ENCODE measurements around the gene NPR2. TPM values are rescaled to one million over a fixed set of nuclear protein-coding genes. Genes with fewer than 3 reads are reported as not detected.
A peak's percentile ranks its signal among the peaks of the same experiment; 100 is the strongest.

Gene NPR2
- polyA plus RNA-seq, 3 donors: 0.48 TPM; not detected in 2

- Histone ChIP-seq H3K27me3 (ENCODE audit: control insufficient read depth in 2 of 2, insufficient read depth in 2 of 2, low read length in 2 of 2) (no peaks in the 10 kb centered on the region), H3K4me2 (replicated peaks; ENCODE audit: extremely low read depth, low read length, poor library complexity, severe bottlenecking) (no peak overlapping the region), H4K20me1 (ENCODE audit: insufficient read depth, low read length) (no peaks in the 10 kb centered on the region), H3K4me1 (ENCODE audit: control insufficient read depth in 1 of 2, insufficient read depth in 2 of 2, low read length in 2 of 2) (peaks cover 66 to 68% of the 10 kb centered on the region in 2 donors), H2AFZ (ENCODE audit: insufficient read depth, low read depth, low read length, poor library complexity, severe bottlenecking) (no peak overlapping the region), H3K36me3 (replicated peaks in 1 of 2; ENCODE audit: control insufficient read depth in 1 of 2, insufficient read depth in 2 of 2, low read length in 2 of 2) (no peaks in the 10 kb centered on the region), H3K9me3 (replicated peaks in 1 of 2; ENCODE audit: control insufficient read depth in 1 of 2, insufficient read depth in 1 of 2, low read length in 2 of 2) (no peaks in the 10 kb centered on the region), H3K4me3 (replicated peaks in 1 of 3; ENCODE audit: low read depth in 2 of 3, low read length in 3 of 3) (no peak overlapping the region), H3K9ac (ENCODE audit: insufficient read depth, low read length, poor library complexity, severe bottlenecking) (no peak overlapping the region), H3K79me2 (ENCODE audit: insufficient read depth, low read length) (no peaks in the 10 kb centered on the region), H3K27ac (ENCODE audit: low read depth in 1 of 2, low read length in 2 of 2) (no peak overlapping the region)
- no peak for TF ChIP-seq CTCF (IDR thresholded peaks at IDR 0.05)
- 57% methylated on average over 4 of the region's 5 CpGs for WGBS (ENCODE audit: insufficient coverage)
- H3K9me3 Mint-ChIP-seq: peaks cover 7 to 10% (median 8%) of the 10 kb centered on the region in 7 donors
- H3K27ac Mint-ChIP-seq: peak overlapping the region in 3 of 7 donors; percentile 21 to 76 (median 40)
- H3K27me3 Mint-ChIP-seq (ENCODE audit: low read depth in 3 of 3): peaks cover 16 to 29% (median 26%) of the 10 kb centered on the region in 3 donors
- peak overlapping the region in 1 of 2 donors; percentile 69 for H3K4me3 Mint-ChIP-seq
- peaks cover 79% of the 10 kb centered on the region for H3K4me1 Mint-ChIP-seq
- H3K36me3 Mint-ChIP-seq: peaks cover 36 to 45% of the 10 kb centered on the region in 2 donors
- intact Hi-C loops (cut with micrococcal nuclease): no loop called here
- peak in 1 of 3 donors; percentile 61 for DNase-seq
Measured at GRCh38 chr9:35839926-35840325, 48.5 kb downstream of the NPR2 start.

- H3K9me3 Mint-ChIP-seq: peaks cover 7 to 10% (median 8%) of the 10 kb centered on the region in 7 donors
Measured at GRCh38 chr9:35840881-35841644, 49.7 kb downstream of the NPR2 start.

More at GRCh38 chr9:35840881-35841644, 49.7 kb downstream of the NPR2 start:
- peaks cover 32 to 46% of the 10 kb centered on the region in 2 donors for H3K36me3 Mint-ChIP-seq
- Histone ChIP-seq H3K9ac (ENCODE audit: insufficient read depth, low read length, poor library complexity, severe bottlenecking) (no peak overlapping the region), H3K79me2 (ENCODE audit: insufficient read depth, low read length) (no peaks in the 10 kb centered on the region), H3K4me3 (replicated peaks in 1 of 3; ENCODE audit: low read depth in 2 of 3, low read length in 3 of 3) (no peak overlapping the region), H3K4me1 (ENCODE audit: control insufficient read depth in 1 of 2, insufficient read depth in 2 of 2, low read length in 2 of 2) (peaks cover 66 to 68% of the 10 kb centered on the region in 2 donors), H3K9me3 (replicated peaks in 1 of 2; ENCODE audit: control insufficient read depth in 1 of 2, insufficient read depth in 1 of 2, low read length in 2 of 2) (no peaks in the 10 kb centered on the region), H4K20me1 (ENCODE audit: insufficient read depth, low read length) (no peaks in the 10 kb centered on the region), H3K27ac (ENCODE audit: low read depth in 1 of 2, low read length in 2 of 2) (no peak overlapping the region), H3K36me3 (replicated peaks in 1 of 2; ENCODE audit: control insufficient read depth in 1 of 2, insufficient read depth in 2 of 2, low read length in 2 of 2) (no peaks in the 10 kb centered on the region), H2AFZ (ENCODE audit: insufficient read depth, low read depth, low read length, poor library complexity, severe bottlenecking) (no peak overlapping the region), H3K4me2 (replicated peaks; ENCODE audit: extremely low read depth, low read length, poor library complexity, severe bottlenecking) (no peak overlapping the region), H3K27me3 (ENCODE audit: control insufficient read depth in 2 of 2, insufficient read depth in 2 of 2, low read length in 2 of 2) (no peaks in the 10 kb centered on the region)
- H3K4me1 Mint-ChIP-seq: peaks cover 78% of the 10 kb centered on the region
- no peak for TF ChIP-seq CTCF (IDR thresholded peaks at IDR 0.05)
- WGBS (ENCODE audit: insufficient coverage): 99% methylated on average over 14 of the region's 15 CpGs
- no peak for DNase-seq
- peak overlapping the region in 2 of 7 donors; percentile 45 to 63 for H3K27ac Mint-ChIP-seq
- intact Hi-C loops (cut with micrococcal nuclease): no loop called here
- peak overlapping the region in 1 of 2 donors; percentile 69 for H3K4me3 Mint-ChIP-seq
- H3K27me3 Mint-ChIP-seq (ENCODE audit: low read depth in 3 of 3): peaks cover 16 to 27% (median 27%) of the 10 kb centered on the region in 3 donors

Data from CD14-positive monocyte (primary cell).